Measurements from ENCODE around the gene FOXO6.

Gene FOXO6

GRCh38 chr1:41393716-41394368 lies 32.6 kb downstream of the FOXO6 start:
- no peak for DNase-seq (ENCODE audit: extremely low read depth, low read depth)
- no peak overlapping the region for H3K4me3 ChIP-seq (replicated peaks; ENCODE audit: low read depth, low read length)
- TF ChIP-seq CTCF (IDR thresholded peaks at IDR 0.05; ENCODE audit: low read depth, low read length, missing control alignments), result no peak

- no peak for TF ChIP-seq CTCF (IDR thresholded peaks at IDR 0.05; ENCODE audit: low read depth, low read length, missing control alignments)
- no peak overlapping the region for H3K4me3 ChIP-seq (replicated peaks; ENCODE audit: low read depth, low read length)
- DNase-seq (ENCODE audit: extremely low read depth, low read depth), result no peak
Observed at GRCh38 chr1:41394369-41394744, 33.1 kb downstream of the FOXO6 start.

GRCh38 chr1:41394959-41395956 lies 34.0 kb downstream of the FOXO6 start:
- no peak for TF ChIP-seq CTCF (IDR thresholded peaks at IDR 0.05; ENCODE audit: low read depth, low read length, missing control alignments)
- no peak overlapping the region for H3K4me3 ChIP-seq (replicated peaks; ENCODE audit: low read depth, low read length)
- DNase-seq (ENCODE audit: extremely low read depth, low read depth), result no peak

GRCh38 chr1:41396084-41396483 lies 34.9 kb downstream of the FOXO6 start:
- DNase-seq (ENCODE audit: extremely low read depth, low read depth), result no peak
- H3K4me3 ChIP-seq (replicated peaks; ENCODE audit: low read depth, low read length), result no peak overlapping the region
- TF ChIP-seq CTCF (IDR thresholded peaks at IDR 0.05; ENCODE audit: low read depth, low read length, missing control alignments), result no peak

GRCh38 chr1:41397020-41397419 lies 35.8 kb downstream of the FOXO6 start:
- DNase-seq (ENCODE audit: extremely low read depth, low read depth), result no peak
- TF ChIP-seq CTCF (IDR thresholded peaks at IDR 0.05; ENCODE audit: low read depth, low read length, missing control alignments), result no peak
- H3K4me3 ChIP-seq (replicated peaks; ENCODE audit: low read depth, low read length), result no peak overlapping the region

- no peak overlapping the region for H3K4me3 ChIP-seq (replicated peaks; ENCODE audit: low read depth, low read length)
- DNase-seq (ENCODE audit: extremely low read depth, low read depth), result no peak
- TF ChIP-seq CTCF (IDR thresholded peaks at IDR 0.05; ENCODE audit: low read depth, low read length, missing control alignments), result no peak
Observed at GRCh38 chr1:41397753-41398330, 36.6 kb downstream of the FOXO6 start.
